Measurements from ENCODE around the gene FBH1. TPM values are rescaled to one million over a fixed set of nuclear protein-coding genes. Genes with fewer than 3 reads are reported as not detected.

FBH1 gene
- total and polyA plus RNA-seq, 2 experiments from 2014 or later = 62.5 to 90.8 TPM

- Histone ChIP-seq H3K9me2 (ENCODE audit: insufficient read depth) (0 out of 2 replicates have a peak, but pooled peaks cover 2% of the 10 kb centered on the region), H3F3A (replicated peaks; ENCODE audit: low read depth) (0 out of 2 replicates have a peak, but pooled peaks cover 5% of the 10 kb centered on the region), H3K4me3 (no peak overlapping the region), H3K27ac (ENCODE audit: low read depth) (no peak overlapping the region), H3K27me3 (ENCODE audit: insufficient read depth) (no peaks in the 10 kb centered on the region), H3K36me3 (ENCODE audit: insufficient read depth) (no peaks in the 10 kb centered on the region; the same call in 1 of the 2 replicates), H2AFZ (no peak overlapping the region), H3K79me2 (replicated peaks; ENCODE audit: insufficient read depth) (no peaks in the 10 kb centered on the region), H4K20me1 (replicated peaks; ENCODE audit: insufficient read depth) (no peaks in the 10 kb centered on the region; the same call in 1 of the 2 replicates), H3K4me2 (no peak overlapping the region), H3K4me1 (ENCODE audit: insufficient read depth) (peaks cover 22% of the 10 kb centered on the region)
- ATAC-seq (peak; percentile 21), DNase-seq (ENCODE audit: low spot score) (no peak)
- Mint-ChIP-seq H3K27ac (no peak overlapping the region), H3K4me1 (peaks cover 36% of the 10 kb centered on the region), H3K4me3 (no peak overlapping the region), H3K36me3 (ENCODE audit: low read depth) (peaks cover 16% of the 10 kb centered on the region), H3K27me3 (ENCODE audit: insufficient read depth, low read depth, poor library complexity) (peaks cover 15% of the 10 kb centered on the region), H3K9me3 (no peaks in the 10 kb centered on the region)
- TF ChIP-seq NANOG (IDR thresholded peaks at IDR 0.05; ENCODE audit: borderline replicate concordance) (no peak), STAT1 (IDR thresholded peaks at IDR 0.05; ENCODE audit: unreplicated experiment) (no peak), POLR2AphosphoS5 (IDR thresholded peaks at IDR 0.05; ENCODE audit: low read depth) (no peak)
Measured at GRCh38 chr10:5942001-5942400, 52.0 kb downstream of the FBH1 start.

GRCh38 chr10:5942474-5942873, 52.4 kb downstream of the FBH1 start:
- no peaks in the 10 kb centered on the region; the same call in 1 of the 2 replicates for H3K36me3 ChIP-seq (ENCODE audit: insufficient read depth)
- H3K27ac Mint-ChIP-seq = no peak overlapping the region
- TF ChIP-seq STAT1 (IDR thresholded peaks at IDR 0.05; ENCODE audit: unreplicated experiment) (no peak), JUNB (IDR thresholded peaks at IDR 0.05; ENCODE audit: unreplicated experiment) (no peak), ZNF331 (CRISPR knock-in tag; IDR thresholded peaks at IDR 0.05; ENCODE audit: low read depth) (no peak), POLR2AphosphoS5 (IDR thresholded peaks at IDR 0.05; ENCODE audit: low read depth) (no peak), EZH2phosphoT487 (IDR thresholded peaks at IDR 0.05; ENCODE audit: unreplicated experiment) (no peak), ZNF114 (CRISPR knock-in tag; IDR thresholded peaks at IDR 0.05) (no peak), REST (IDR thresholded peaks at IDR 0.05; ENCODE audit: unreplicated experiment) (no peak), CREB1 (CRISPR knock-in tag; IDR thresholded peaks at IDR 0.05; ENCODE audit: low read depth) (no peak), NANOG (IDR thresholded peaks at IDR 0.05; ENCODE audit: borderline replicate concordance) (no peak), CTCF (conservative IDR thresholded peaks at IDR 0.05; ENCODE audit: low read depth in 2 of 2) (no peak), ETS1 (IDR thresholded peaks at IDR 0.05) (no peak)

More at GRCh38 chr10:5942474-5942873, 52.4 kb downstream of the FBH1 start:
- Histone ChIP-seq H3K4me1 (ENCODE audit: insufficient read depth) (peaks cover 22% of the 10 kb centered on the region), H2AFZ (no peak overlapping the region), H3F3A (replicated peaks; ENCODE audit: low read depth) (0 out of 2 replicates have a peak, but pooled peaks cover 5% of the 10 kb centered on the region), H4K20me1 (replicated peaks; ENCODE audit: insufficient read depth) (no peaks in the 10 kb centered on the region; the same call in 1 of the 2 replicates), H3K79me2 (replicated peaks; ENCODE audit: insufficient read depth) (no peaks in the 10 kb centered on the region), H3K4me3 (no peak overlapping the region), H3K27me3 (ENCODE audit: insufficient read depth) (no peaks in the 10 kb centered on the region), H3K4me2 (no peak overlapping the region), H3K9me2 (ENCODE audit: insufficient read depth) (0 out of 2 replicates have a peak, but pooled peaks cover 2% of the 10 kb centered on the region), H3K27ac (ENCODE audit: low read depth) (no peak overlapping the region)
- ATAC-seq (peak; percentile 11), DNase-seq (ENCODE audit: low spot score) (no peak)
- Mint-ChIP-seq H3K27me3 (ENCODE audit: insufficient read depth, low read depth, poor library complexity) (peaks cover 15% of the 10 kb centered on the region), H3K4me3 (no peak overlapping the region), H3K9me3 (no peaks in the 10 kb centered on the region), H3K36me3 (ENCODE audit: low read depth) (peaks cover 12% of the 10 kb centered on the region), H3K4me1 (peaks cover 36% of the 10 kb centered on the region)
